HG02759 (cell line): ENCODE data around the gene HES6.
"Not testable (repeated sequence)": the region's sequence is repeated elsewhere in the genome, so short reads cannot be mapped to it uniquely, and the experiment has no call there.

ENCODE experiments used
- ATAC-seq: cut with Tn5 transposase; IDR thresholded peaks from one replicate; pipeline ENCODE4 v1.9.1; 2021; ENCODE audit warnings: mild to moderate bottlenecking, moderate library complexity; ENCODE audit not compliant: unreplicated experiment

The HES6 gene

DNA sequence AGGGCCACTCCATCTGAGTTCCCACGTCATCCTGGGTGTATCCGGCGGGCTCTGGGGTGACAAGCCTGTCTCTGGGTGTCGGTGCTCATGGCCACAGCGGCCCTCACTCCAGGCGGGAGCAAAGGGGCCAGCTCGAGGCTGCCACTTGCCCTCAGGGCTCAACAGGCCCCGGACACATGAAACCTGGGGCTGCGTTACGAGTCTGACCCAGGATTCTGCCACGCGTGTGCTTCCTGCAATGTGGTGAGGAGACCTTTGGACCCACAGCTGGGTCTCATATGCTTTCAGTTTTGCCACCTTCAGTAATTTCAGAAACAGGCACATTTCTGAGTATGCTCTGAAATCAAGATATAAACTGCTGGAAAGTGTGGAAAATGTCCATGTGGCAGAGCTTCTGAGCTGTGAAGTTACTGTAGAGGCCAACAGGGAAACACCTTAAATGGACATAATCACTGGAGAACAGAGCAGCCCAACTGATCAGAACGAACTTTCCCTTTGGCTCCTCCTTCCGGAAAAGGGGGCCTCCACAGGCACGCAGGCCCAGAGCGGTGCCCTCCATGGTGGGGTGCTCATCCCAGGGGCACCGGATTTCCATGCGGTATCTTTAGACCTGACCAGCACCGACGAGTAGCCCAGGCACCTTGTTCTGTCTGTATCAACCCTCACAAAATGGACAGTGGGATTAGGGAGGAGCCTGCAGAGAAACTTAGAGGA lies 34.5 kb upstream of the HES6 start:
- ATAC-seq = no peak

DNA sequence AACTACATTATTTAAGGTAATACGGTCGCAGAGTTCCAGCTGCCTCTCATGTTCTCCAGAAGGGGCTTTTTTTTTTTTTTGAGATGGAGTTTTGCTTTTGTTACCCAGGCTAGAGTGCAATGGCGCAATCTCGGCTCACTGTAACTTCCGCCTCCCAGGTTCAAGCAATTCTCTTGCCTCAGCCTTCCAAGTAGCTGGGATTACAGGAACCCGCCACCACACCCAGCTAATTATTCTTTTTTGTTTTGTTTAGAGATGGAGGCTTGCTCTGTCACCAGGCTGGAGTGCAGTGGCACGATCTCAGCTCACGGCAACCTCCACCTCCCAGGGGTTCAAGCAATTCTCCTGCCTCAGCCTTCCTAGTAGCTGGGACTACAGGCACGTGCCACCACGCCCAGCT lies 33.6 kb upstream of the HES6 start:
- ATAC-seq = not testable (repeated sequence)

- ATAC-seq = no peak
Observed at GRCh38 chr2:238272156-238272555, 32.3 kb upstream of the HES6 start.

DNA sequence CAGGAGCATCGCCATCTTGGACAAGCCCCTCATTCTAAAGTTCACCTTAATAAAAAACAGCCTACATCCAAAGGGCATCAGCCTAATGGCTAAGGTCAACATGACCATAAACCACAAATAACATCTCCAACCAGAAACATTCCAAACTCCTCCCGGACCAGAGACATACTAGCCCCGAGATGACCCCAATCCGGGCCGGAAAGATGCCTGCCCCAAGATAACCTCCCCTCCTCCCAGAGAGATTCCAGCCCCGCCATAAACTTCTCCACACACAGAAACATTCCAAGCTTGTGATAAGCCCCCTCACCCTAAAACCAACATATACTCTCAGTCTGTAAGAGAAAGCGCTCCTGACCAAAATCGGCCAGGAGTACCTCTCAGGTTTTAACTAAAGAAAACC lies 31.8 kb upstream of the HES6 start:
- not testable (repeated sequence) for ATAC-seq

DNA sequence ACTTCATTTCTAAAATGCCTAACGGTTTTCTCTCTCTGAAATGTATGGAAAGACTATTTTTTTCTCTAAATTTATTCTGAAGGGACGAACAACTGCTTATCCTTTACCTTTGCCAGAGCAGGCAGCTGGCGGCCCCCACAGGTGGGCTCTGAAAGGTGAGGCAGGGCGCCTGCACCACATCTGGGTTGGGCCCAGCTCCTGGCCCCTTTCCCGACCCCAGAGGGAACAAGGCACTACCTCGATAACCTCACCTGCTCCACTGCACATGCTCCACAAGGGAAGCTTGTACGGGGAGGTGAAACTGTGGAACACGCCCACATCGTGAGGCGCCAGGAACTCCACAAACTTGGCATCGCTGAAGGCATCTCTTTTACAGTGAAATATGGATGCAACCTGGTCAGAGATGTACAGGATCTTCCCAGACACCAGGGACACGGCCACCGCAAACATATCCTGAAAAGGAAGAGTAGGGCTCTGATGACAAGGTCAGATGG lies 31.3 kb upstream of the HES6 start:
- ATAC-seq = no peak

GRCh38 chr2:238270606-238271005 lies 30.8 kb upstream of the HES6 start:
- ATAC-seq = no peak

GRCh38 chr2:238269741-238270140 lies 29.9 kb upstream of the HES6 start:
- ATAC-seq = no peak

- no peak for ATAC-seq
Observed at GRCh38 chr2:238267884-238268680, 28.2 kb upstream of the HES6 start.

GRCh38 chr2:238267341-238267710 lies 27.5 kb upstream of the HES6 start:
- no peak for ATAC-seq

GRCh38 chr2:238265605-238266004 lies 25.8 kb upstream of the HES6 start:
- ATAC-seq = no peak

- no peak for ATAC-seq
Observed at GRCh38 chr2:238264072-238264460, 24.2 kb upstream of the HES6 start.

DNA sequence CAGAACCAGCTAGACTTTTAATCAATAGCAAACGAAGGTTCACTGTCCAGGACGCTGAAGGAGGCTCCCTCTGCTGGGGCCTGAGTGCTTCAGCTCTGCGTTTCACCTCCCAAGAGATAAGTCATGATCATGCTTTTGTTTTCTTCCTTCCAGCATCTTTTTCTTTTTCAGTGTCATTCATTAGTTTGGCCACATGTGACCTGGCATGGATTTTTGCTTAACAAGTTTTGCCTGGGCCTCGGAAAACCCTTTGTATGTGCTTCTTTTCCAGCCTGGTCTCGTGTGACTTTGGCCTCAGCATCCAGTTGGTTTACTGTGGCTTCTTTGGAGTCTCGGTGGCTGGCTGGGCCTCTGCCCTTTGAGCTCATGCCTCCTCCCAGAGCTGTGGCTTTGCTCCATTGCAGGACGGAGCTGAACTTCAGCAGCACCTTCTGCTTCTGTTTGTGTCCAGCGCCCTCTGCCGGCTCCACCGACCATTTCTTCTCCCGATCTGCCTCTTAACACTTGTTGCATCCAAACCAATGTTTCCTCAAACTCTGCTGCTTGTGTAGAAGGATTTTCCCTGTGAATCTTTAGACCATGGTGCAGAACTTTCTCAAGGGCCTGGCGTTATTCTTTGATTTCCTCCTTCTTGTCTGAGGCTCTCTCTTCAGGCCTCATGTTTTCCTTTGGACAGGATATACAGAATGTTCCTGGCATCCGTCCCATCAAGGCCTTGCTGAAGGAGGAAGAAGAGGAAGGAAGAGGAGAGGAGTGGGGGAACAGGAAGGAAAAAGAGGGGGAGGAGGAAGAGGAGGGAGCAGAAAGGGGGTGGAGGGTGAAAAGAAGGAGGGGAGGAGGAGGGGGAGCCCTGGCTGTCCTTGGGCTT lies 23.6 kb upstream of the HES6 start:
- no peak for ATAC-seq

DNA sequence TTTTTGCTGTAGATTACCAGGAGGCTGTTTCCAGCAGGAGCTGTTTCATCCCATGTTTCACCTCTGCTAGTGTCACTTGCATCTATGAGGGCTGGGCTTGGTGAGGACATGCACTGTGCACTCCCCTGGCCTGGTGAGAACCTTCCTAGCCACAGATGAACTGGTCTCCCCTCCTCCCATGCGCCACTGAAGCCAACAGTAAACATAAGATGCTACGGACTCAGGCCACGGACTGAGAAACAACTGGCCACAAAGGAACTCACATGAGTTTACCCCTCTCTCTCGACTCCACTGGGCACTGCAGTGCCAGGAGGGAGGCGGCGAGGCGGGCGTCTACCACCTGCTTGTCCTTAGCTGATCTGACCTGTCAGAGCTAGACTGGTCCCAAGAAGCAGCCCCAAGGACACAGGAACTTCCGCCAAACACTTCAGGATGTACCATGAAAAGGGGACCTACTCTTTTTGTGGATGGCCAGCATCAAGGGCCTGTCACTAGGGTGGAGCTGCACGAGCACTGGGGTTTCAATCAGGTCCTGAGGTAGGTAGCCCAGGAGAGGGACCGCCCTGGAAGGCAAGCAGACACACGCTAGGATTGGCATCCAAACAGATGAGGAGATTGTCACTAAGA lies 22.8 kb upstream of the HES6 start:
- ATAC-seq = no peak

DNA sequence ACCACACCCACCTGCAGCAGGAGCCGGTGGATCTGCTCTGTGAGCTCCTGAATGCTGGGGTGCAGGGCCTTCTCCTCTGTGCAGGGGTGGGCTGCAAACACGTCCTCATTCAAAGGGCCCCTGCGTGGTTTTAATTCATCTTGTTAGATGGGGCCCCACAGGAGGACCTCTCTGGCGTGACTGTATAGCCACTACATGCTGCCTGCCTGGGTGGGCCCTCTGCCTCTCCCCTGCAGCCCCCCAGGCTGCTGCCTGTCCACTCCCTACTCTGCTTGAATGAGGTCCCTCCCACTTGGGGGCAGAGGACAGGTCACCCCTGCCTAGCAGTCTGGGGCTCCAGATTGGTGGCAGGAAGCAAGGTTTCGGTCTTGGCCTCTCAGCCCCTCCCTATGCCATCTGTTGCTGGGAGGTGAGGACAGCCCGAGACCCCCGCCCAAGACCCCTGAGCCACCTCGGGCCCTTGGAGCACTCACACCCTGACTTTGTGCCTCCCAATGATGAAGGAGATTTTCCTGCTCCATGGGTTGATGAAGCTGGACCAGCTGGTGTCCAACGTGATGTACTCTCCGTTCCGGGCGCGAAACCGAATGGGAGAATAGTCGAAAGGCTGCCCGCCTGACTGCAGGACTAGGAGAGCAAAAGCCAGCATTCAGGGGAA lies 22.0 kb upstream of the HES6 start:
- no peak for ATAC-seq

- ATAC-seq = no peak
Observed at GRCh38 chr2:238260883-238261282, 21.0 kb upstream of the HES6 start.

DNA sequence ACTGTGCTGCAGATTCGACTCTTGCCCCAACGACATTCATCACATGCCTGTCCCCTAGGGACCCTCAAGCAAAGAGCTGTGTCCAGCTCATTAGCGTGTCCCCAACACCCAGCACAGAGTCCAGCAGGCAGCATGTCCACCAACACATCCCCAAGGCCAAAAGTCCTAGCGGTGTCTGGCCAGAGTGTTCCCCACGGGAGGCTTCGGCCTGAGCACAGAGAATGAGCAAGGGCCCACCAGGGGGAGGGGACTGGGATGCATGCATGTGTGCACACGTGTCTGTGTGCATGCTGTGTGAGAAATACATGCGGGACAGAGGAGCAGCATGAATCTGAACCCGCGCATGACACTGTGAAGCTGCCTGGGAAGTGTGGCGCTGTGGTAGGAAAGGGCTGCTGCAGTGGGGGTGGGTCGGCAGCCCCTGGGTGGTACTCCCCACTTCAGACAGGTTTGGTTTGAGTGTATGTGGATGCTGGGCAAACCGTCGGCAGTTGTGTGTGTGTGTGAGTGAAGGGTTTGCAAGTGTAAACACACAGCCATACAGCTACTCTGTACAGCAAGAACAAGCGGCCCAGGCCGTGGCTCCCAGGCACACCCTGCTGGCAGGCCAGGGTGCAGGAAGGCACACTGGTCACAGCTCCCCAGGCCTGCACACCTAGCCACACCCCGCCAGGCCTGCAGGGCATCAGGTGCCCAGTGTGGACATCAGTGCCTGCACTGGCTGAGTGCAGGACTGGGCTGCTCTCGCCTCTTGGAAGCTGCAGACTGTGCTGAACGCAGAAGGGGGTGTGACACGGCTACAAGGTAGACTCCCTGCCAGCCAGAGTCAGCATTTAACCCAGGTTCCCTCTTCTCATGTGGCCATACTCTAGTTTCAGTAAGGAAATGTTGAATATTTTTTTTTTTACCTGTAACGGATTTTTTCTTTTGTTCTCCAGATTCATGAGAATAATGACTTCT lies 19.5 kb upstream of the HES6 start:
- ATAC-seq = no peak

DNA sequence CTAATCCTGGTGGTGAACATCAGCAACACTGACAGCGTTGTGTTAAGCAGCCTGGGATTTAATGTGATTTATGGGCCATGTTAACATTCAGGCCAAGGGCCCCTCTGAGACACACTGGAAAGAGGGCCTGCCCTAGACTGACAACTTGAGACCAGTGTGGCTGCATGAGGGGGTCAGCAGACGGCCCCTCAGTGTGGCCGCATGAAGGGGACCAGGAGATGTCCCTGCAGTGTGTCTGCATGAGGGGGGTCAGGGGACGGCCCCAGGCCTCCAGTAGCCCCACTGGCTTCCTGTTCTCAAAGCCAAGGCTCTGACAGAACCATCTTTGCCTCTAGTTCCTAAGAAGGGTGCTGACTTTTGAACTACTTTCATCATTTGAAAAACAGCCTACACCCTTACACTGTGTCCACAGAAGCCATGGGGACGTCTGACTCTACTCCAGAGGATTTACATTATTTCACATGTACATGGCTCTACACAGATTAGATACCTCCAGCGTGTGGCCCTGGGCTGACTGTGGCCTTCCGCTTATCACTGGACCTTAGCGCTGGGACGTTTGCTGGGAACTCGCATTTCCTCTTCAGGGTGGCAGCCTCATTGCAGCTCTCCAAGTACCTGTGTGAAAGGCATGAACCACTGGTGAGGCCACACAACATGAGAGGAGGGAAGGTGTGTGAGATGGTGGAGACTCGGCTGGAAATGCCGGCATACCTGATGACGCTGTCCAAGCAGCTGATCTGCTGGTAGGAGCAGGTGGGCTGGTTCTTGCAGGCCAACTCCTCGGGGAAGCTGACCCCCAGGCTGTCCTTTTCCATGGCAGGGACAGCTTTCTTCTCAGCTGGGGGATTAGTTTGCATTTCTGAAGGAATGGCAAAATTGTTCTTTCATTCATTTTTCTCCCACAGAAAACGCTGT lies 18.2 kb upstream of the HES6 start:
- ATAC-seq = no peak

GRCh38 chr2:238256594-238257104 lies 16.8 kb upstream of the HES6 start:
- no peak for ATAC-seq
